ENCODE results near the gene PRR7.

PRR7 gene

DNA sequence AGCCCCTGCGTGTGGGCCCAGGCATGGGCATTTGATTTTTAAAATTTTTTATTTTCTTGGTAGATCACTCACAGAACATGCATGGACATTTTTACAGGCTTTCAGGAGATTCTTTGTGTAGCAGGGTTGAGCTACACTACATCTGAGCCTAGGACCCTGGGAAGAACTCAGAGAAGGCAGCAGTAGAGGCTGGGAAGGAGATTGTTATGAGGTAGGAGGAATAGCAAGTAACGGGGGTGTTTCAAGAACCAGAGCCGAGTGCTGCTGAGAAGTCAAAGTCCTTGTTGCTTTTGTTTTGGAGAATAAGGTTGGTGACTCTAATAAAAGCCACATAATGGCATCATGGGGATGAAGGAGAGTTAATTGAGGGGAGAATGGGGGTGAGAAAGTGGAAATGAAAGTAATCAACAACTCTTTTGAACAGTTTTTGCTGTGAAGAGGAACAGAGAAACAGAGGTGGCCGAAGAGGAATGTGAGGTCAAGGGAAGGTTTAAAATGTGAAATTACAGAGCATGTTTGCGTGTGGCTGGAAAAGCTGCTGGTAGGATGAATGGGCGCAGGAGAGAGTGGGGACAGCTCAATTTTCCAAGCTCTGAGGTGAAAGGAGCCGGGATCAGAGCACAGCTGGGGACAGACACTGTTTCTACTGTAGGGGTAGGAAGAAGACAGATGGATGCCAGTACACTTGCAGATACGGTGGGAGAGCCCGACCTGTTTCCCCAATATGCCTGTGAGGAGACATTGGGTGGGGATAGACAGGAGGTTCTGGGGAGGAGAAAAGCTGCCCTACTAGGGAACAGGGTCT is 55.5 kb downstream of the PRR7 start:
- no peak for DNase-seq

DNA sequence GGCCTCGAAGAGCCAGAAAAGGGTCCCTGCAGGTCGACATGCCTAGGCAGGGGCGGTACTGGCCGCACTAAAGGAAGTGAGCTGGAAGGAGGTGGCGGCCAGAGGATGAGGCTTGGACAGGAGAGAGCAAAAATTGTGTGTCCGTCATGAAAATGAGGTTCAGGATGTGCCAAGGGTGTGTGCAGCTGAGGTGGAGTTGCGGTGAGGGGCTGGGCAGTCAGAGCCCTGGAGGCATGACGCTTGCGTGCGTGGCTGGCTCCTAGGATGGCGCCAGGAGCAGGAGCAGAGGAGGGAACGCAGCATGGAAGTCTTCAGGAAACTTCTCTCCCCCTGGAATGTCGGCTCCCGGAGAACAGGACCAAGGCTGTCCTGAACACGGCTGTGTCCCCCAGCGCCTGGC is 56.3 kb downstream of the PRR7 start:
- no peak for DNase-seq

DNA sequence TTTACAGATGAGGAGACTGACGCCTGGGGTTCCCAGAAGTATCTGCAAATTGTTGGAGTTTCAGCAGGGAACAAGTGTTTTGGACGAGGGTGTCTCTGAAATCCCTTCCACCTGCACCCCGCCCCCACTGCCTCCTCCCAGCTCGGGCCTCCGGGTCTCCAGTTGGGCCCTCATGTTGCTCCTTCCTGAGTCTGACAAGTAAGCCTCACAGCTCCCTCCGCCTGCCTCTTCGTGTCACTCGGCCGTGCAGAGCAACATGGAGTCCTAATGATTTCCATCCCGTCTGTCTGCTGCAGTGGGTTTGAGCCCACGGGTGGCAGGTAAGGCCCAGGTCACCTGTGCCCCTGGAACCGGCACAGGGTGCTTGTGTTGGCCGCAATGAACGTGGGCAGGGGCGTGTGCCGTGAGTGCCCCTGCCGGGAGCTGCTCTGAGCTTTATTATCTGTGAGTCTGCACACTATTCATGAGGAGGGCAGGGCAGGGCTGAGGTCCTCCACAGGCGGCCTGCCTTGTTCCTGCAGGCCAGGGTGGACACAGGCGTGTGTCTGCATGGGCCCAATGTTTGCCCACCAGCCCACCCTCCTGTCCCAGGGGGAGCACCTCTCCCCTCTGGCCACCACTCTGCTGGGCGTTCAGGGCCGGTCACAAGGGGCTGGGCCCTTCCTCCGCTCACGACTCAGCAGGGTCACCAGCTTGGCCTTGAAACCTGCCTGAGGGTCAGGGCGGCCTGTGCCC is 56.9 kb downstream of the PRR7 start:
- DNase-seq: no peak

GRCh38 chr5:177504086-177505056 is 57.8 kb downstream of the PRR7 start:
- DNase-seq: no peak

GRCh38 chr5:177505075-177505474 is 58.5 kb downstream of the PRR7 start:
- no peak for DNase-seq
